ENCODE measurements around the gene OLFM1. TPM values are rescaled to one million over a fixed set of nuclear protein-coding genes. Genes with fewer than 3 reads are reported as not detected.

OLFM1 gene
- total RNA-seq, 4 donors from 2014 or later: 18.7 to 46.1 (median 38.6) TPM

DNA sequence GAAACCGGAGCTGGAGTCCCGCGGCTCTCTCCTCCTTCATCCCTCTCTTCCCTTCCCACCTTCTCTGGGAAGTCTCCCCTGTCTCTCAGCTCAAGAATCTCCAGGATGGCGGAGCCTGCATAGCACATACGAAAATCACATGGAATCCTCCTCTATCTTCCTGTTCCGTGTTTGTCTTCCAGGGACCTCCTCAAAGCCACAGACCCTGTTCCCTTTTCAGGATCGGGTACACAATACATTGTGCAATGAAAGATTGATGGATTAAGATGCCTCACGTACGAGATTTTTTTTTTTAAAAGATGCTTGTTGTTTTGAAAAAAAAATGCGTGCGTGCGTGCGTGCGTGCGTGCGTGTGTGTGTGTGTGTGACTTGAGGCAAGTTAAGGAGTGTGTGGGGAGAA is 46.6 kb upstream of the OLFM1 start:
- H3K27ac ChIP-seq (replicated peaks in 1 of 4): no peak overlapping the region
- TF ChIP-seq EP300 (IDR thresholded peaks at IDR 0.05) (no peak), POLR2A (IDR thresholded peaks at IDR 0.05; ENCODE audit: low read depth) (no peak), POLR2AphosphoS5 (IDR thresholded peaks at IDR 0.05) (no peak)
- TF ChIP-seq, protein P1, sequence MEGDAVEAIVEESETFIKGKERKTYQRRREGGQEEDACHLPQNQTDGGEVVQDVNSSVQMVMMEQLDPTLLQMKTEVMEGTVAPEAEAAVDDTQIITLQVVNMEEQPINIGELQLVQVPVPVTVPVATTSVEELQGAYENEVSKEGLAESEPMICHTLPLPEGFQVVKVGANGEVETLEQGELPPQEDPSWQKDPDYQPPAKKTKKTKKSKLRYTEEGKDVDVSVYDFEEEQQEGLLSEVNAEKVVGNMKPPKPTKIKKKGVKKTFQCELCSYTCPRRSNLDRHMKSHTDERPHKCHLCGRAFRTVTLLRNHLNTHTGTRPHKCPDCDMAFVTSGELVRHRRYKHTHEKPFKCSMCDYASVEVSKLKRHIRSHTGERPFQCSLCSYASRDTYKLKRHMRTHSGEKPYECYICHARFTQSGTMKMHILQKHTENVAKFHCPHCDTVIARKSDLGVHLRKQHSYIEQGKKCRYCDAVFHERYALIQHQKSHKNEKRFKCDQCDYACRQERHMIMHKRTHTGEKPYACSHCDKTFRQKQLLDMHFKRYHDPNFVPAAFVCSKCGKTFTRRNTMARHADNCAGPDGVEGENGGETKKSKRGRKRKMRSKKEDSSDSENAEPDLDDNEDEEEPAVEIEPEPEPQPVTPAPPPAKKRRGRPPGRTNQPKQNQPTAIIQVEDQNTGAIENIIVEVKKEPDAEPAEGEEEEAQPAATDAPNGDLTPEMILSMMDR (IDR thresholded peaks at IDR 0.05): no peak
- no peak overlapping the region for H3K4me3 ChIP-seq
- no peaks in the 10 kb centered on the region for H3K4me1 ChIP-seq
- H3K27me3 ChIP-seq: peaks cover 0 to 48% (median 0%) of the 10 kb centered on the region in 4 donors
- WGBS: 64% methylated on average over 16 of the region's 16 CpGs
- DNase-seq (ENCODE audit: extremely low spot score): no peak
- no peaks in the 10 kb centered on the region for H3K36me3 ChIP-seq
- intact Hi-C loops (cut with DNase I): no loop called here
- no peaks in the 10 kb centered on the region for H3K9me3 ChIP-seq

DNA sequence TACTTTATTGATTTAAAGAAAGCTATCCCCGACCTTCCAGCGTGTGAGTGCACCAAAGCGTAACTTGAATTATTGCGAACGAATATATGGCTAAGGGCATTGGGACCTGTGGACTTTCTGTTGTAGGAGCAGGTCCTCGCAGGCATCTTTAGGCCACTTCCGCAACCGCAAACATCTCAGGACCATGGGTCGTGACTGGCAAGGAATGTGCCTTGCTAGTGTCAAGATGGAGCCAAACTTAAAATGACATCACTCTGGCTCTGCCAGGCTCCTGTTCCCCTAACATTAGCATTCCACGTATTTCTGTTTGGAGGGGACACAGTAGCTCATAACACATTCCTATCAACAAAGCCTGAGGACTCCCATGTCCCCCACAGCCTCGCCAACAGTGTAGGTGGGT is 44.1 kb upstream of the OLFM1 start:
- TF ChIP-seq POLR2A (IDR thresholded peaks at IDR 0.05; ENCODE audit: low read depth) (no peak), POLR2AphosphoS5 (IDR thresholded peaks at IDR 0.05) (no peak), EP300 (IDR thresholded peaks at IDR 0.05) (no peak)
- TF ChIP-seq, protein P1 (IDR thresholded peaks at IDR 0.05): no peak
- no peak for DNase-seq (ENCODE audit: extremely low spot score)
- no peak overlapping the region for H3K27ac ChIP-seq (replicated peaks in 1 of 4)
- intact Hi-C loops (cut with DNase I): no loop called here
- no peak overlapping the region for H3K4me3 ChIP-seq
- peaks cover 0 to 50% (median 0%) of the 10 kb centered on the region in 4 donors for H3K27me3 ChIP-seq
- H3K36me3 ChIP-seq: no peaks in the 10 kb centered on the region
- WGBS: 90% methylated on average over 11 of the region's 11 CpGs
- no peaks in the 10 kb centered on the region for H3K9me3 ChIP-seq
- H3K4me1 ChIP-seq: no peaks in the 10 kb centered on the region

- Histone ChIP-seq H3K9me3 (no peaks in the 10 kb centered on the region), H3K27me3 (peaks cover 0 to 46% (median 0%) of the 10 kb centered on the region in 4 donors), H3K4me1 (no peaks in the 10 kb centered on the region), H3K27ac (replicated peaks in 1 of 4) (no peak overlapping the region), H3K4me3 (no peak overlapping the region), H3K36me3 (no peaks in the 10 kb centered on the region)
- DNase-seq (ENCODE audit: extremely low spot score): no peak
- 93% methylated on average over 18 of the region's 25 CpGs for WGBS
- intact Hi-C loops (cut with DNase I): no loop called here
- TF ChIP-seq, protein P1 (IDR thresholded peaks at IDR 0.05): no peak
- TF ChIP-seq EP300 (IDR thresholded peaks at IDR 0.05): no peak
- no peak for TF ChIP-seq POLR2AphosphoS5 (IDR thresholded peaks at IDR 0.05)
- TF ChIP-seq POLR2A (IDR thresholded peaks at IDR 0.05; ENCODE audit: low read depth): no peak
These were observed 42.1 kb upstream of the OLFM1 start for GRCh38 chr9:135045264-135045927.

- Histone ChIP-seq H3K9me3 (no peaks in the 10 kb centered on the region), H3K36me3 (no peaks in the 10 kb centered on the region), H3K4me1 (no peaks in the 10 kb centered on the region), H3K27ac (replicated peaks in 1 of 4) (no peak overlapping the region), H3K27me3 (peaks cover 0 to 53% (median 0%) of the 10 kb centered on the region in 4 donors), H3K4me3 (no peak overlapping the region)
- 88% methylated on average over 14 of the region's 18 CpGs for WGBS
- no peak for DNase-seq (ENCODE audit: extremely low spot score)
- TF ChIP-seq EP300 (IDR thresholded peaks at IDR 0.05) (no peak), POLR2A (IDR thresholded peaks at IDR 0.05; ENCODE audit: low read depth) (no peak), POLR2AphosphoS5 (IDR thresholded peaks at IDR 0.05) (no peak)
- TF ChIP-seq, protein P1 (IDR thresholded peaks at IDR 0.05): no peak
- intact Hi-C loops (cut with DNase I): no loop called here
These were observed 41.3 kb upstream of the OLFM1 start for GRCh38 chr9:135045928-135046738.

All from esophagus muscularis mucosa (tissue), 4 donors.